HG03558 (cell line): ENCODE data around the gene SNX1.

Source experiments
- ATAC-seq: cut with Tn5 transposase; IDR thresholded peaks from one replicate; pipeline ENCODE4 v1.9.1; 2021; ENCODE audit warnings: moderate number of reproducible peaks; ENCODE audit not compliant: unreplicated experiment; ENCODE audit errors: extremely low read depth

Gene SNX1

GRCh38 chr15:64157599-64158125 lies 61.9 kb downstream of the SNX1 start:
- ATAC-seq, result no peak

GRCh38 chr15:64158363-64159134 lies 62.8 kb downstream of the SNX1 start:
- ATAC-seq, result no peak

GRCh38 chr15:64161688-64162477 lies 66.1 kb downstream of the SNX1 start:
- ATAC-seq, result no peak

GRCh38 chr15:64162478-64162868 lies 66.7 kb downstream of the SNX1 start:
- no peak for ATAC-seq

GRCh38 chr15:64162869-64163658 lies 67.3 kb downstream of the SNX1 start, which contains the start of gene PPIB:
Gene PPIB (minus strand): TSS chr15:64163022. CDS start chr15:64162986, 36 bp downstream.
- peak; percentile 78 for ATAC-seq

- no peak for ATAC-seq
Observed at GRCh38 chr15:64163659-64164362, 68.0 kb downstream of the SNX1 start.

- no peak for ATAC-seq
Observed at GRCh38 chr15:64164436-64164835, 68.7 kb downstream of the SNX1 start.

- ATAC-seq, result no peak
Observed at GRCh38 chr15:64166102-64166890, 70.5 kb downstream of the SNX1 start.

- peak; percentile 59 for ATAC-seq
Observed at GRCh38 chr15:64180235-64180824, 84.5 kb downstream of the SNX1 start.

- no peak for ATAC-seq
Observed at GRCh38 chr15:64182859-64183370, 87.1 kb downstream of the SNX1 start.

GRCh38 chr15:64185146-64185911 lies 89.5 kb downstream of the SNX1 start:
- ATAC-seq, result no peak

- no peak for ATAC-seq
Observed at GRCh38 chr15:64187396-64188191, 91.8 kb downstream of the SNX1 start.
